NCI-H2029 treated with DMSO at 0.1 percent for 48 hours (cell line): ENCODE data around the gene HECA.

Experiments used
- DNase-seq: peaks from one replicate; lab custom pipeline; 2025; lab: John Stamatoyannopoulos, UW

Gene HECA

GRCh38 chr6:139161169-139161568 lies 26.3 kb downstream of the HECA start:
- peak; percentile 36 for DNase-seq

- no peak for DNase-seq
Measured at GRCh38 chr6:139161817-139162284, 27.0 kb downstream of the HECA start.

GRCh38 chr6:139164001-139164400 lies 29.1 kb downstream of the HECA start:
- DNase-seq: no peak

GRCh38 chr6:139165324-139165723 lies 30.4 kb downstream of the HECA start:
- DNase-seq: no peak

- no peak for DNase-seq
Measured at GRCh38 chr6:139166238-139166955, 31.5 kb downstream of the HECA start.

GRCh38 chr6:139166956-139167313 lies 32.1 kb downstream of the HECA start:
- no peak for DNase-seq

GRCh38 chr6:139172151-139172550 lies 37.3 kb downstream of the HECA start:
- DNase-seq: no peak

- DNase-seq: no peak
Measured at GRCh38 chr6:139172567-139172966, 37.7 kb downstream of the HECA start.

GRCh38 chr6:139173172-139173571 lies 38.3 kb downstream of the HECA start:
- no peak for DNase-seq

- no peak for DNase-seq
Measured at GRCh38 chr6:139173822-139174221, 38.9 kb downstream of the HECA start.

GRCh38 chr6:139174961-139175360 lies 40.1 kb downstream of the HECA start:
- DNase-seq: no peak

- no peak for DNase-seq
Measured at GRCh38 chr6:139175389-139175948, 40.6 kb downstream of the HECA start.

- no peak for DNase-seq
Measured at GRCh38 chr6:139181236-139181635, 46.4 kb downstream of the HECA start.

GRCh38 chr6:139184047-139184446 lies 49.2 kb downstream of the HECA start:
- DNase-seq: no peak

- DNase-seq: no peak
Measured at GRCh38 chr6:139184459-139184858, 49.6 kb downstream of the HECA start.

- no peak for DNase-seq
Measured at GRCh38 chr6:139186242-139186641, 51.4 kb downstream of the HECA start.

- DNase-seq: no peak
Measured at GRCh38 chr6:139186692-139187091, 51.8 kb downstream of the HECA start.

- no peak for DNase-seq
Measured at GRCh38 chr6:139187489-139187888, 52.6 kb downstream of the HECA start.

- no peak for DNase-seq
Measured at GRCh38 chr6:139189665-139190064, 54.8 kb downstream of the HECA start.

GRCh38 chr6:139194740-139195139 lies 59.9 kb downstream of the HECA start:
- DNase-seq: no peak

- DNase-seq: no peak
Measured at GRCh38 chr6:139198529-139199288, 63.8 kb downstream of the HECA start.

- DNase-seq: no peak
Measured at GRCh38 chr6:139201378-139201777, 66.5 kb downstream of the HECA start.

GRCh38 chr6:139204978-139205377 lies 70.1 kb downstream of the HECA start:
- no peak for DNase-seq
